ENCODE data around the gene SORBS2.

The SORBS2 gene

GRCh38 chr4:185835336-185835735 lies 23.3 kb upstream of the SORBS2 start:
- no peak for DNase-seq (ENCODE audit: low read depth in 2 of 2)

GRCh38 chr4:185834778-185835177 lies 22.8 kb upstream of the SORBS2 start:
- no peak for DNase-seq (ENCODE audit: low read depth in 2 of 2)

- no peak for DNase-seq (ENCODE audit: low read depth in 2 of 2)
Measured at GRCh38 chr4:185834088-185834487, 22.1 kb upstream of the SORBS2 start.

GRCh38 chr4:185833055-185833598 lies 21.1 kb upstream of the SORBS2 start:
- DNase-seq (ENCODE audit: low read depth in 2 of 2), result no peak

- DNase-seq (ENCODE audit: low read depth in 2 of 2), result no peak
Measured at GRCh38 chr4:185831125-185831815, 19.3 kb upstream of the SORBS2 start.

- no peak for DNase-seq (ENCODE audit: low read depth in 2 of 2)
Measured at GRCh38 chr4:185830263-185830994, 18.4 kb upstream of the SORBS2 start.

GRCh38 chr4:185826381-185826780 lies 14.4 kb upstream of the SORBS2 start:
- no peak for DNase-seq (ENCODE audit: low read depth in 2 of 2)

- DNase-seq (ENCODE audit: low read depth in 2 of 2), result no peak
Measured at GRCh38 chr4:185825737-185826136, 13.7 kb upstream of the SORBS2 start.

- no peak for DNase-seq (ENCODE audit: low read depth in 2 of 2)
Measured at GRCh38 chr4:185822791-185823190, 10.8 kb upstream of the SORBS2 start.

GRCh38 chr4:185821029-185821419 lies 9.0 kb upstream of the SORBS2 start:
- DNase-seq (ENCODE audit: low read depth in 2 of 2), result no peak

- DNase-seq (ENCODE audit: low read depth in 2 of 2), result no peak
Measured at GRCh38 chr4:185820146-185821028, 8.4 kb upstream of the SORBS2 start.

- no peak for DNase-seq (ENCODE audit: low read depth in 2 of 2)
Measured at GRCh38 chr4:185819144-185819543, 7.2 kb upstream of the SORBS2 start.

- no peak for DNase-seq (ENCODE audit: low read depth in 2 of 2)
Measured at GRCh38 chr4:185817403-185817818, 5.4 kb upstream of the SORBS2 start.

- no peak for DNase-seq (ENCODE audit: low read depth in 2 of 2)
Measured at GRCh38 chr4:185813133-185813532, 1.1 kb upstream of the SORBS2 start.

- no peak for DNase-seq (ENCODE audit: low read depth in 2 of 2)
Measured at GRCh38 chr4:185810746-185811508, 1.1 kb downstream of the SORBS2 start.

GRCh38 chr4:185809533-185810071 lies 2.4 kb downstream of the SORBS2 start:
- DNase-seq (ENCODE audit: low read depth in 2 of 2), result no peak

GRCh38 chr4:185809121-185809520 lies 2.9 kb downstream of the SORBS2 start:
- no peak for DNase-seq (ENCODE audit: low read depth in 2 of 2)

GRCh38 chr4:185805979-185806378 lies 6.0 kb downstream of the SORBS2 start:
- DNase-seq (ENCODE audit: low read depth in 2 of 2), result no peak

GRCh38 chr4:185805262-185805802 lies 6.7 kb downstream of the SORBS2 start:
- no peak for DNase-seq (ENCODE audit: low read depth in 2 of 2)

- DNase-seq (ENCODE audit: low read depth in 2 of 2), result no peak
Measured at GRCh38 chr4:185803022-185803421, 9.0 kb downstream of the SORBS2 start.

GRCh38 chr4:185801471-185801870 lies 10.5 kb downstream of the SORBS2 start:
- DNase-seq (ENCODE audit: low read depth in 2 of 2), result no peak

Measured in stimulated activated CD4-positive, alpha-beta T cell treated with anti-CD3 and anti-CD28 coated beads, Interleukin-15, amount 100 ng/mL, for 48 hours (primary cell).